ENCODE results near the gene ZNF90.
"Not testable (repeated sequence)": the region's sequence is repeated elsewhere in the genome, so short reads cannot be mapped to it uniquely, and the experiment has no call there.

The ZNF90 gene

DNA sequence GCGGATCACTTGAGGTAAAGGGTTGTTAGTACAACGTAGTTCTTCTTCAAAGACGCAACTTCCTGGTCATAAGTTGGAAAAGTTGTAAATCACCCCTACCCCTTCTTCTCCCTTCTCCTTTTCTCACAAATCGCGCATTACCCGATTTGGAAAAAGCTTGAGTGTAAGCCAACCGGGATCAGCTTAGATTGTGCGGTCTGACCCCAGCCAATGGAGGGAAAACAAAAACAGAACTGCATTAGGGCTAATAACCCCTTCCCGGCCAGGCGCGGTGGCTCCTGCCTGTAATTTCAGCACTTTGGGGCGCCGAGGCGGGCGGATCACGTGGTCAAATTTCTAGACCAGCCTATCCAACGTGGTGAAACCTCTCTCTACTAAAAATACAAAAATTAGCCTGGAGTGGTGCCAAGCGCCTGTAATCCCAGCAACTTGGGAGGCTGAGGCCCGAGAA is 806 bp downstream of the ZNF90 start:
- peak overlapping the region; percentile 35 to 57 for H3K4me3 ChIP-seq (replicated peaks in 1 of 2; ENCODE audit: low read depth in 2 of 2, low read length in 2 of 2)
- peak; percentile 19 to 60 for DNase-seq (ENCODE audit: low read depth in 2 of 2)
- TF ChIP-seq, protein P1, sequence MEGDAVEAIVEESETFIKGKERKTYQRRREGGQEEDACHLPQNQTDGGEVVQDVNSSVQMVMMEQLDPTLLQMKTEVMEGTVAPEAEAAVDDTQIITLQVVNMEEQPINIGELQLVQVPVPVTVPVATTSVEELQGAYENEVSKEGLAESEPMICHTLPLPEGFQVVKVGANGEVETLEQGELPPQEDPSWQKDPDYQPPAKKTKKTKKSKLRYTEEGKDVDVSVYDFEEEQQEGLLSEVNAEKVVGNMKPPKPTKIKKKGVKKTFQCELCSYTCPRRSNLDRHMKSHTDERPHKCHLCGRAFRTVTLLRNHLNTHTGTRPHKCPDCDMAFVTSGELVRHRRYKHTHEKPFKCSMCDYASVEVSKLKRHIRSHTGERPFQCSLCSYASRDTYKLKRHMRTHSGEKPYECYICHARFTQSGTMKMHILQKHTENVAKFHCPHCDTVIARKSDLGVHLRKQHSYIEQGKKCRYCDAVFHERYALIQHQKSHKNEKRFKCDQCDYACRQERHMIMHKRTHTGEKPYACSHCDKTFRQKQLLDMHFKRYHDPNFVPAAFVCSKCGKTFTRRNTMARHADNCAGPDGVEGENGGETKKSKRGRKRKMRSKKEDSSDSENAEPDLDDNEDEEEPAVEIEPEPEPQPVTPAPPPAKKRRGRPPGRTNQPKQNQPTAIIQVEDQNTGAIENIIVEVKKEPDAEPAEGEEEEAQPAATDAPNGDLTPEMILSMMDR (IDR thresholded peaks at IDR 0.05; ENCODE audit: low read depth, low read length), result no peak

DNA sequence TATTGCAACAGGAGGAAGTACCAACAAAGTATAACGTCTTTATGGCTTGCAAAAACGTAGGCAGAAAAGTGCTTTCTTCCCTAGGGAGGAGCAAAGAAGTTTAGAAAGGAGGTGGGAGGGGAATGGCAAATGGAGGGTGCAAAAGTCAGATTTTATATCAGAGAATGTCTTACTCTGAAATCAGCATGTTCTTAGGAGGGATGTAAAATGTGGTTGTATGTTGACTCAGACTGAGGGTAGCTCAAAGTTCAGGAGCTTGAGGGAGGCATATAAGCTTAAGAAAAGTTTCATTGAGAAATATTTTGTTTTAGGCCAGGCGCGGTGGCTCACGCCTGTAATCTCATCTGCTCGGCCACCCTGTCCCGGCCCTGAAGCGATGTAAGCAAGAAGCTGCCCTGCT is 1.7 kb downstream of the ZNF90 start:
- TF ChIP-seq, protein P1 (IDR thresholded peaks at IDR 0.05; ENCODE audit: low read depth, low read length), result no peak
- peak in 1 of 2 donors; percentile 27 for DNase-seq (ENCODE audit: low read depth in 2 of 2)
- H3K4me3 ChIP-seq (replicated peaks in 1 of 2; ENCODE audit: low read depth in 2 of 2, low read length in 2 of 2), result no peak overlapping the region

DNA sequence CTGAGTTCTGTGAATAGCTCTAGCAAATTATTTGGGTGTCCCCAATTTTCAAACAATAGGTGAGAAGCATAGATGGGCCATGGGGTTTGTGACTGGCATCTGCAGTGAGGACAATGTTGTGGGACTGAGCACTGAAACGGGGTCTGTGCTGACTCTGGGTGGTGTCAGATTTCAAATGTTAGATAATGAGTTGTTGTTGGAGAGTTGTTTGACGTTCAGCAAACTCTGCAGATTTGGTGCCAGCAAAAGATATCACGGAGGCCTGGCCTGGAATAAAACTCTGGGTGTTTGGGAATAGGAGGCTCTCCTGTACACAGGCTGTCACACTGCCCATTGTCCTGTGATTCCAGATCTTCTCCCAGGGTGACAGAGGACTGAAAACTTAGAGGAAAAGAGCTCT is 2.9 kb downstream of the ZNF90 start:
- no peak for DNase-seq (ENCODE audit: low read depth in 2 of 2)
- H3K4me3 ChIP-seq (replicated peaks in 1 of 2; ENCODE audit: low read depth in 2 of 2, low read length in 2 of 2), result no peak overlapping the region
- TF ChIP-seq, protein P1 (IDR thresholded peaks at IDR 0.05; ENCODE audit: low read depth, low read length), result no peak

DNA sequence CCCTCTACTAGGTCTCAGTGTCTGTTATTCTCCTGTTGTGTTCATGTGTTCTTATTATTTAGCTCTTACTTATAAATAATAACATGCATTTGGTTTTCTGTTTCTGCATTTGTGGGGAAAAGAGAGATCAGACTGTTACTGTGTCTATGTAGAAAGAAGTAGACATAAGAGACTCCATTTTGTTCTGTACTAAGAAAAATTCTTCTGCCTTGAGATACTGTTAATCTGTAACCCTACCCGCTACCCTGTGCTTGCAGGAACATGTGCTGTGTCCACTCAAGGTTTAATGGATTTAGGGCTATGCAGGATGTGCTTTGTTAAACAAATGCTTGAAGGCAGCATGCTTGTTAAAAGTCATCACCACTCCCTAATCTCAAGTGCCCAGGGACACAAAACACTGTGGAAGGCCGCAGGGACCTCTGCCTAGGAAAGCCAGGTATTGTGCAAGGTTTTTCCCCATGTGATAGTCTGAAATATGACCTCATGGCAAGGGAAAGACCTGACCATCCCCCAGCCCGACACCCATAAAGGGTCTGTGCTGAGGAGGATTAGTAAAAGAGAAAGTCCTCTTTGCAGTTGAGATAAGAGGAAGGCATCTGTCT is 4.5 kb downstream of the ZNF90 start:
- H3K4me3 ChIP-seq (replicated peaks in 1 of 2; ENCODE audit: low read depth in 2 of 2, low read length in 2 of 2); DNase-seq (ENCODE audit: low read depth in 2 of 2): not testable (repeated sequence)

DNA sequence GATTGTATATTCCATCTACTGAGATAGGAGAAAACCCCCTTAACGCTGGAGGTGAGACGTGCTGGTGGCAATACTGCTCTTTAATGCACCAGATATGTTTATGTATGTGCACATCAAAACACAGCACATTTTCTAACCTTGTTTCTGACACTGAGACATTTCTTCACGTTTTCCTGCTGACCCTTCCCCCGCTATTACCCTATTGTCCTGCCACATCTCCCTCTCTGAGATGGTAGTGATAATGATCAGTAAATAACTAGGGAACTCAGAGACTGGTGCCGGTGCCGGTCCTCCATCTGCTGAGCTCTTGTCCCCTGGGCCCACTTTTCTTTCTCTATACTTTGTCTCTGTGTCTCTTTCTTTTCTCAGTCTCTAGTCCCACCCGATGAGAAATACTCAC is 5.1 kb downstream of the ZNF90 start:
- not testable (repeated sequence) for H3K4me3 ChIP-seq (replicated peaks in 1 of 2; ENCODE audit: low read depth in 2 of 2, low read length in 2 of 2); DNase-seq (ENCODE audit: low read depth in 2 of 2)

DNA sequence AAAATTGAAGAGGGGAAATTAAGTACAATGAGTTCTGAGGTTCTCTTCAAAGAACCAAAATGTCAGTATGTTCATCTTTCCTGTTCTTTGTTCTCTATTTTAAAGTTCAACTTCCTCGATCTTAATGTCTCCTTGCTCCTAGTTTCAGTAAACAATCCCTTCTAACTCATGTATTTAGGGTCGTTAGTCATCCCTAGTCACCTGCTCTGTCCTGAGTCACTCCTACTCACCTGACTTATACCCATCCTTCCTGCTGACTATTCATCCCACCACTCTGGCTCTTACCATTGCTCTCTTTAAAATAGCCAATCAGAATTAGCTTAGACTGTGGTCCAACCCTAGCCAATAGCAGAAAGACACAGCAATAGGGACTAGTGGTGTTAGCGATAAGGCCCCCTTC is 24.3 kb downstream of the ZNF90 start:
- no peak overlapping the region for H3K4me3 ChIP-seq (replicated peaks in 1 of 2; ENCODE audit: low read depth in 2 of 2, low read length in 2 of 2)
- TF ChIP-seq, protein P1 (IDR thresholded peaks at IDR 0.05; ENCODE audit: low read depth, low read length), result no peak
- no peak for DNase-seq (ENCODE audit: low read depth in 2 of 2)

DNA sequence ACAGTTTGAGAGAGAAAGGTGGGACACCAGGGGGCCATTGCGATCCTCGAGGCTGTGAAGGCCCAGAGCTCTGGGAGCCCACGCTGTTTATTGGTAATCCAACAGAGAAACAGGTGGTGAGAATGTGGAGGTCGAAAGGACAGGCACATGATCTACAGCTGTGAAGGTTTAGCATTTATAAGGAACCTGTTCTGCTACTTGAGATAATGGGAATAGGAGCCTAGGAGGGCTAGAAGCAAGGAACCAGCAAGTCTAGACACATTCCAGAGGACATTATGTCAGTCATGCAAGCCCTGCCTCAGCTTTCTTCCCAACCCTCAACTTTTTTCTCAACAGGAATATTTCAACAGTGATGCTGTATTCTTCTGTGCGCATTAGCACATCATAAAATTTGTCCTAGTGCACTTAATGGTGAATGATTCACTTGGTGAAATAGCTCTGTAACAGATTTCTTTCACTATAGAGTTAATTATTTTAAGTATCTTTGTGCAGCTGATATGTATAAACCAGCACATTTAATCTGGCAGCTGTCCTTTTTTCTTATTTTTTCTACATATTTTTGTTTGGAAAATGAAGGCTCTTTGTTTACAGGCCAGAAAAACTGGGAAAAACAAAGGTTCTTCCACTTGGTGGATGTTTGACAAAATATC is 25.4 kb downstream of the ZNF90 start:
- H3K4me3 ChIP-seq (replicated peaks in 1 of 2; ENCODE audit: low read depth in 2 of 2, low read length in 2 of 2), result no peak overlapping the region

More for the DNA sequence above, 25.4 kb downstream of the ZNF90 start:
- DNase-seq (ENCODE audit: low read depth in 2 of 2), result no peak
- TF ChIP-seq, protein P1 (IDR thresholded peaks at IDR 0.05; ENCODE audit: low read depth, low read length), result no peak

All from cardiac fibroblast (primary cell).